ENCODE data around the gene NFILZ.

GRCh38 chr19:8596168-8596567, 34.3 kb upstream of the NFILZ start:
- TF ChIP-seq EZH2phosphoT487 (IDR thresholded peaks at IDR 0.05; ENCODE audit: borderline replicate concordance): no peak
- no peak for TF ChIP-seq CTCF (conservative IDR thresholded peaks at IDR 0.05; ENCODE audit: low read length)
